SK-N-SH treated with all-trans-retinoic acid at 6 μM for 48 hours (cell line): Measurements from ENCODE around the gene RGS13.

Experiments
- ATAC-seq: fragments of 200-7000 bp; cut with Tn5 transposase; 3 replicates; pipeline ENCODE4 v1.9.1; 2020; ENCODE audit warnings: mild to moderate bottlenecking, moderate library complexity
- ARNTL ChIP-seq: fragments of 450-650 bp; formaldehyde crosslinking; IDR thresholded peaks from 2 replicates; pipeline ENCODE4 v1.5.0; 2020; ENCODE audit warnings: low read depth, mild to moderate bottlenecking, moderate library complexity, borderline replicate concordance
- BACH2 ChIP-seq: fragments of 250-450 bp; sonication (Bioruptor Pico); IDR thresholded peaks from 2 replicates; pipeline ENCODE4 v1.9.0; 2021; ENCODE audit warnings: mild to moderate bottlenecking, borderline replicate concordance
- CREB5 ChIP-seq: fragments of 250-450 bp; sonication (Bioruptor Pico); IDR thresholded peaks from 2 replicates; pipeline ENCODE4 v1.5.1; 2020; ENCODE audit warnings: low read depth, mild to moderate bottlenecking, moderate library complexity
- CSDC2 ChIP-seq: fragments of 250-450 bp; sonication (Bioruptor Pico); IDR thresholded peaks from 2 replicates; pipeline ENCODE4 v1.5.0; 2020; ENCODE audit warnings: mild to moderate bottlenecking, moderate library complexity
- ESRRG ChIP-seq: fragments of 250-450 bp; sonication (Bioruptor Pico); IDR thresholded peaks from 2 replicates; pipeline ENCODE4 v1.6.1; 2021; ENCODE audit warnings: mild to moderate bottlenecking
- GLIS3 ChIP-seq: fragments of 250-450 bp; sonication (Bioruptor Pico); IDR thresholded peaks from 2 replicates; pipeline ENCODE4 v1.5.0; 2020; ENCODE audit warnings: mild to moderate bottlenecking, moderate library complexity
- ISL1 ChIP-seq: fragments of 250-450 bp; sonication (Bioruptor Pico); IDR thresholded peaks from 2 replicates; pipeline ENCODE4 v2.1.2; 2022; ENCODE audit warnings: mild to moderate bottlenecking, moderate library complexity
- OSR1 ChIP-seq: fragments of 250-450 bp; sonication (Bioruptor Pico); IDR thresholded peaks from 2 replicates; pipeline ENCODE4 v1.8.0; 2022; ENCODE audit warnings: moderate library complexity, mild to moderate bottlenecking, inconsistent platforms
- RARB ChIP-seq: fragments of 250-450 bp; sonication (Bioruptor Pico); IDR thresholded peaks from 2 replicates; pipeline ENCODE4 v1.8.0; 2021; ENCODE audit warnings: mild to moderate bottlenecking, moderate library complexity
- SNAI2 ChIP-seq: fragments of 250-450 bp; sonication (Bioruptor Pico); IDR thresholded peaks from 2 replicates; pipeline ENCODE4 v1.5.0; 2020; ENCODE audit warnings: mild to moderate bottlenecking, moderate library complexity
- TCF4 ChIP-seq: fragments of 250-450 bp; sonication (Bioruptor Pico); IDR thresholded peaks from 2 replicates; pipeline ENCODE4 v1.8.0; 2021; ENCODE audit warnings: mild to moderate bottlenecking, moderate library complexity, borderline replicate concordance
- TOX ChIP-seq: fragments of 250-450 bp; sonication (Bioruptor Pico); IDR thresholded peaks from 2 replicates; pipeline ENCODE4 v1.8.0; 2021; ENCODE audit warnings: mild to moderate bottlenecking, moderate library complexity, borderline replicate concordance
- ZC3H10 ChIP-seq: fragments of 250-450 bp; sonication (Bioruptor Pico); IDR thresholded peaks from 2 replicates; pipeline ENCODE4 v1.5.1; 2021; ENCODE audit warnings: mild to moderate bottlenecking, moderate library complexity
- ZFP3 ChIP-seq: fragments of 250-450 bp; sonication (Bioruptor Pico); IDR thresholded peaks from 2 replicates; pipeline ENCODE4 v1.5.0; 2020; ENCODE audit warnings: mild to moderate bottlenecking, moderate library complexity
- ZFP30 ChIP-seq: fragments of 450-650 bp; formaldehyde crosslinking; IDR thresholded peaks from 2 replicates; pipeline ENCODE4 v1.5.0; 2022; ENCODE audit warnings: mild to moderate bottlenecking, moderate library complexity
- ZNF565 ChIP-seq: fragments of 450-650 bp; formaldehyde crosslinking; conservative IDR thresholded peaks from 2 replicates; pipeline ENCODE4 v1.5.0; 2020; ENCODE audit warnings: low read depth, mild to moderate bottlenecking, moderate library complexity
- ZNF8 ChIP-seq: fragments of 450-650 bp; formaldehyde crosslinking; IDR thresholded peaks from 2 replicates; pipeline ENCODE4 v1.5.0; 2020; ENCODE audit warnings: mild to moderate bottlenecking, moderate library complexity
- TF ChIP-seq, protein P1 (sequence below): fragments of 250-450 bp; sonication (Bioruptor Pico); IDR thresholded peaks from 2 replicates; pipeline ENCODE4 v1.8.0; 2021; ENCODE audit warnings: low read depth, mild to moderate bottlenecking, moderate library complexity, borderline replicate concordance
- TF ChIP-seq, protein P2 (sequence below): fragments of 250-450 bp; sonication (Bioruptor Pico); IDR thresholded peaks from 2 replicates; pipeline ENCODE4 v1.5.1; 2021; ENCODE audit warnings: mild to moderate bottlenecking, moderate library complexity
- TF ChIP-seq, protein P3 (sequence below): fragments of 250-450 bp; sonication (Bioruptor Pico); IDR thresholded peaks from 2 replicates; pipeline ENCODE4 v1.8.0; 2020; ENCODE audit warnings: mild to moderate bottlenecking, moderate library complexity, borderline replicate concordance

RGS13 gene

GRCh38 chr1:192601567-192601966 is 34.4 kb upstream of the RGS13 start (continued):
- TF ChIP-seq, protein P1, sequence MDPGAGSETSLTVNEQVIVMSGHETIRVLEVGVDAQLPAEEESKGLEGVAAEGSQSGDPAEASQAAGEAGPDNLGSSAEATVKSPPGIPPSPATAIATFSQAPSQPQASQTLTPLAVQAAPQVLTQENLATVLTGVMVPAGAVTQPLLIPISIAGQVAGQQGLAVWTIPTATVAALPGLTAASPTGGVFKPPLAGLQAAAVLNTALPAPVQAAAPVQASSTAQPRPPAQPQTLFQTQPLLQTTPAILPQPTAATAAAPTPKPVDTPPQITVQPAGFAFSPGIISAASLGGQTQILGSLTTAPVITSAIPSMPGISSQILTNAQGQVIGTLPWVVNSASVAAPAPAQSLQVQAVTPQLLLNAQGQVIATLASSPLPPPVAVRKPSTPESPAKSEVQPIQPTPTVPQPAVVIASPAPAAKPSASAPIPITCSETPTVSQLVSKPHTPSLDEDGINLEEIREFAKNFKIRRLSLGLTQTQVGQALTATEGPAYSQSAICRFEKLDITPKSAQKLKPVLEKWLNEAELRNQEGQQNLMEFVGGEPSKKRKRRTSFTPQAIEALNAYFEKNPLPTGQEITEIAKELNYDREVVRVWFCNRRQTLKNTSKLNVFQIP (CRISPR knock-in tag): no peak
- TF ChIP-seq ZNF8 (CRISPR knock-in tag) (no peak), TCF4 (CRISPR knock-in tag) (no peak), ZFP3 (CRISPR knock-in tag) (no peak), CSDC2 (CRISPR knock-in tag) (no peak)

DNA sequence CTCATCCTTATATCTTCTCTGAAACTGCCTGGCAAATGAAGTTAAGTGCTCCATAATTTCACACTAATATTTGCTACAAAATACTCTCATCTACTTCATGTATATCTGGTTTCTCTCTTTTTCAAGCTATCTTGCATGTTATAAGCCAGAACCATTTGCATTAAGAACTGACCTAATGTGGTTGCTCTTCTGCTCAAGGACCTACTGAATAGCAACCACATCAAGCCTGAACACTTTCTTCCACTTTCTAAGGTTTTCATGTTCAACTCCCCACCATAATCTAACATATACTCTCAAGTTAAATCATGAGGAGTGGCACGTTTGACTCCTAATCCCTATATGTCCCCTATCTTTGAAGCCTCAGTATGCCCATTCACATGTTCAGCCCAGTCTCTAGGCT is 33.2 kb upstream of the RGS13 start:
- no peak for ATAC-seq
- TF ChIP-seq SNAI2 (CRISPR knock-in tag) (no peak), BACH2 (CRISPR knock-in tag) (no peak), ARNTL (CRISPR knock-in tag) (no peak), CSDC2 (CRISPR knock-in tag) (no peak), CREB5 (CRISPR knock-in tag) (no peak), TCF4 (CRISPR knock-in tag) (no peak), GLIS3 (no peak), ZNF565 (CRISPR knock-in tag) (no peak)
- TF ChIP-seq, protein P2, sequence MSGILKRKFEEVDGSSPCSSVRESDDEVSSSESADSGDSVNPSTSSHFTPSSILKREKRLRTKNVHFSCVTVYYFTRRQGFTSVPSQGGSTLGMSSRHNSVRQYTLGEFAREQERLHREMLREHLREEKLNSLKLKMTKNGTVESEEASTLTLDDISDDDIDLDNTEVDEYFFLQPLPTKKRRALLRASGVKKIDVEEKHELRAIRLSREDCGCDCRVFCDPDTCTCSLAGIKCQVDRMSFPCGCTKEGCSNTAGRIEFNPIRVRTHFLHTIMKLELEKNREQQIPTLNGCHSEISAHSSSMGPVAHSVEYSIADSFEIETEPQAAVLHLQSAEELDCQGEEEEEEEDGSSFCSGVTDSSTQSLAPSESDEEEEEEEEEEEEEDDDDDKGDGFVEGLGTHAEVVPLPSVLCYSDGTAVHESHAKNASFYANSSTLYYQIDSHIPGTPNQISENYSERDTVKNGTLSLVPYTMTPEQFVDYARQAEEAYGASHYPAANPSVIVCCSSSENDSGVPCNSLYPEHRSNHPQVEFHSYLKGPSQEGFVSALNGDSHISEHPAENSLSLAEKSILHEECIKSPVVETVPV (CRISPR knock-in tag): no peak

DNA sequence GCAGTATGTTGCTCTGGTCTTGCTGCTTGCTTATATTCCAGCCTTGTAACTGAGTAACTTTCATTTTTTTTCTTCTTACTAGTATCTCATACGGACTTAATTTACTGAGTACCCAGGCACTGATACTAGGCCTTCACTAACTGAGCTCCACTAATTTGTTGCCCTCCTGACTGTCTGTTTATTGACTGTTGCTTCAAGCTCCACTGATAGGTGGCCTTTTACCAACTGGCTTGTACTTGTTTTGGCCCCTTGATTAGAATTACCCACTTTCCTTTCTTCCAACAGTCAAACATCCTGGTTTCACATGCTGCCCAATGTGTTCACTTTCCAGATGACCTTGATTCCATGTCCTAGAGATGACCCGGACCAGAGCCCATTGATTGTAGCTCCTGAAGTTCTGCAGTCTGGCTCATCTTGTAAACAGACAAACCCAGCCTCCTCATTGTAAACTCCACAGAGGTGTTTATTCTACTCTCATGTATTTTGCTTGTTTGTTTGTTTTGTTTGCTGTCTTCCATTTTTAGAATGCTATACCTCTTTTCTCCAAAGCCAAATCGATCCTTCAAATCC is 32.6 kb upstream of the RGS13 start:
- TF ChIP-seq, protein P1 (CRISPR knock-in tag): no peak
- TF ChIP-seq, protein P2 (CRISPR knock-in tag): no peak
- TF ChIP-seq OSR1 (CRISPR knock-in tag) (no peak), ZC3H10 (CRISPR knock-in tag) (no peak), SNAI2 (CRISPR knock-in tag) (no peak), ZFP3 (CRISPR knock-in tag) (no peak), ISL1 (CRISPR knock-in tag) (no peak), ZFP30 (no peak)
- TF ChIP-seq, protein P3, sequence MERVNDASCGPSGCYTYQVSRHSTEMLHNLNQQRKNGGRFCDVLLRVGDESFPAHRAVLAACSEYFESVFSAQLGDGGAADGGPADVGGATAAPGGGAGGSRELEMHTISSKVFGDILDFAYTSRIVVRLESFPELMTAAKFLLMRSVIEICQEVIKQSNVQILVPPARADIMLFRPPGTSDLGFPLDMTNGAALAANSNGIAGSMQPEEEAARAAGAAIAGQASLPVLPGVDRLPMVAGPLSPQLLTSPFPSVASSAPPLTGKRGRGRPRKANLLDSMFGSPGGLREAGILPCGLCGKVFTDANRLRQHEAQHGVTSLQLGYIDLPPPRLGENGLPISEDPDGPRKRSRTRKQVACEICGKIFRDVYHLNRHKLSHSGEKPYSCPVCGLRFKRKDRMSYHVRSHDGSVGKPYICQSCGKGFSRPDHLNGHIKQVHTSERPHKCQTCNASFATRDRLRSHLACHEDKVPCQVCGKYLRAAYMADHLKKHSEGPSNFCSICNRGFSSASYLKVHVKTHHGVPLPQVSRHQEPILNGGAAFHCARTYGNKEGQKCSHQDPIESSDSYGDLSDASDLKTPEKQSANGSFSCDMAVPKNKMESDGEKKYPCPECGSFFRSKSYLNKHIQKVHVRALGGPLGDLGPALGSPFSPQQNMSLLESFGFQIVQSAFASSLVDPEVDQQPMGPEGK (CRISPR knock-in tag): no peak

DNA sequence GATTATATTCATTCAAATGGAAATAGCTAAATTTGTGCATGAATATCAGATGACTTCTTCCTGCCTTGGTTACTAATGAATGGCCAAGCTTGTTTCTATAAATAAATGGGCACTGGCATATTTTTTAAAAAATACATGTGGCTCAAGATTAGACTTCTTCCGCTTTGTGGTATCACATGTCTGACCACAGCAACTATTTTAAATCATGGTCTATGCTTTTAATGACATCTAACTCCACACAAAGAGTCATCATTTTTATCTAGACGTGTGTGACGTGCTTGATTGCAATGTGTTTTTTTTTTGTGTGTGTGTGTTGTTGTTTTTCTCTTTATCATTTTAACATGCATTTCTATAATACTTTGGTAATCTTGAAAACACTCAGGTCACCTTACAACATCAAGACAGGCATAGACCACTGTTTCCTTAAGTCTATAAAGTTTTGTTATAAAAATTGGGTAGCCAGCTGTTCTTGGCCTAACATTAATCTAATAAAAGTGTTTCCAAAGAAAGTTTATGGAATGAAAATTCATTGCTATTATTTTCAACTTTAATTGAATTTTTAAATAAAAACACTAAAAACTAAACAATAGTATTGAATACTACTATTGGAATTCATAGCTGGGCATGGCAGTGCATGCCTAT is 30.8 kb upstream of the RGS13 start:
- peak; percentile 83 for ATAC-seq
- TF ChIP-seq ISL1 (CRISPR knock-in tag) (no peak), OSR1 (CRISPR knock-in tag) (0 out of 2 replicates have a peak, but pooled peaks have one; percentile 49), TOX (peak; percentile 98), RARB (CRISPR knock-in tag) (peak; percentile 90; the same call in 1 of the 2 replicates), ESRRG (CRISPR knock-in tag) (no peak), ZFP3 (CRISPR knock-in tag) (no peak), ZC3H10 (CRISPR knock-in tag) (peak; percentile 43; the same call in 1 of the 2 replicates)
- TF ChIP-seq, protein P1 (CRISPR knock-in tag): peak; percentile 34; the same call in 1 of the 2 replicates
- TF ChIP-seq, protein P3 (CRISPR knock-in tag): no peak

More for the DNA sequence above, 32.6 kb upstream of the RGS13 start:
- ATAC-seq: no peak
